OCI-LY7 (cell line): Measurements from ENCODE around the gene DCHS1.

Experiments
- CTCF ChIP-seq: fragments of 200-600 bp; sonication (generic); conservative IDR thresholded peaks from 2 replicates; pipeline ENCODE4 v1.5.1; 2014; ENCODE audit warnings: mild to moderate bottlenecking, antibody characterized with exemption, low read length, moderate library complexity, mixed read lengths
- EZH2phosphoT487 ChIP-seq: fragments of 200-600 bp; sonication (generic); IDR thresholded peaks from 2 replicates; pipeline ENCODE4 v1.6.1; 2018; ENCODE audit warnings: low read depth, borderline replicate concordance, mild to moderate bottlenecking, mixed run types, antibody characterized with exemption, low read length, moderate library complexity, mixed read lengths

GRCh38 chr11:6628526-6628925, 27.1 kb downstream of the DCHS1 start:
- no peak for TF ChIP-seq CTCF
- no peak for TF ChIP-seq EZH2phosphoT487
